Activated naive CD4-positive, alpha-beta T cell treated with anti-CD3 and anti-CD28 coated beads, Interleukin-2, amount 10 ng/mL, durations not matched to agents 7 days and 5 days (primary cell): ENCODE measurements around the gene INO80.
A peak's percentile ranks its signal among the peaks of the same experiment; 100 is the strongest.
"Not testable (repeated sequence)": the region's sequence is repeated elsewhere in the genome, so short reads cannot be mapped to it uniquely, and the experiment has no call there.

Source experiments
- CTCF ChIA-PET: fragments of 350-600 bp; sonication (Branson Sonifier 250); formaldehyde crosslinking; loops from one replicate; lab custom pipeline; 2021; ENCODE audit warnings: antibody characterized with exemption; lab: Charles Lee
- DNase-seq: peaks from one replicate; pipeline ENCODE4 v3.0.0-alpha.2; 2020
- H3K27ac Mint-ChIP-seq: one replicate; pipeline ENCODE4 v1.8.0; 2021; ENCODE audit warnings: mild to moderate bottlenecking, moderate library complexity, mixed read lengths
- H3K27me3 Mint-ChIP-seq: one replicate; pipeline ENCODE4 v1.8.0; 2021; ENCODE audit warnings: mild to moderate bottlenecking, mixed read lengths
- H3K36me3 Mint-ChIP-seq: one replicate; pipeline ENCODE4 v1.8.0; 2021; ENCODE audit warnings: mixed read lengths
- H3K4me1 Mint-ChIP-seq: one replicate; pipeline ENCODE4 v1.8.0; 2021; ENCODE audit warnings: mixed read lengths
- H3K4me3 Mint-ChIP-seq: one replicate; pipeline ENCODE4 v1.8.0; 2021; ENCODE audit warnings: mild to moderate bottlenecking, moderate library complexity, mixed read lengths
- H3K9me3 Mint-ChIP-seq: one replicate; pipeline ENCODE4 v1.8.0; 2021; ENCODE audit warnings: mixed read lengths

The INO80 gene

GRCh38 chr15:41133454-41133853 lies 17.4 kb upstream of the INO80 start:
- Mint-ChIP-seq H3K36me3 (no peaks in the 10 kb centered on the region), H3K4me3 (no peak overlapping the region), H3K27me3 (peaks cover 15% of the 10 kb centered on the region), H3K9me3 (no peaks in the 10 kb centered on the region), H3K27ac (no peak overlapping the region), H3K4me1 (no peaks in the 10 kb centered on the region)
- CTCF ChIA-PET, result no interaction called here
- DNase-seq, result no peak

- H3K4me1 Mint-ChIP-seq, H3K9me3 Mint-ChIP-seq, CTCF ChIA-PET, H3K36me3 Mint-ChIP-seq, DNase-seq, H3K4me3 Mint-ChIP-seq: not testable (repeated sequence)
- peak overlapping the region; percentile 29 for H3K27ac Mint-ChIP-seq
- H3K27me3 Mint-ChIP-seq, result peaks cover 20% of the 10 kb centered on the region
Measured at GRCh38 chr15:41132094-41132493, 16.0 kb upstream of the INO80 start.

GRCh38 chr15:41128174-41128902 lies 12.3 kb upstream of the INO80 start:
- no peaks in the 10 kb centered on the region for H3K4me1 Mint-ChIP-seq
- DNase-seq, result no peak
- no peak overlapping the region for H3K4me3 Mint-ChIP-seq
- peaks cover 47% of the 10 kb centered on the region for H3K27me3 Mint-ChIP-seq
- CTCF ChIA-PET, result no interaction called here
- no peaks in the 10 kb centered on the region for H3K9me3 Mint-ChIP-seq
- no peaks in the 10 kb centered on the region for H3K36me3 Mint-ChIP-seq
- no peak overlapping the region for H3K27ac Mint-ChIP-seq

DNA sequence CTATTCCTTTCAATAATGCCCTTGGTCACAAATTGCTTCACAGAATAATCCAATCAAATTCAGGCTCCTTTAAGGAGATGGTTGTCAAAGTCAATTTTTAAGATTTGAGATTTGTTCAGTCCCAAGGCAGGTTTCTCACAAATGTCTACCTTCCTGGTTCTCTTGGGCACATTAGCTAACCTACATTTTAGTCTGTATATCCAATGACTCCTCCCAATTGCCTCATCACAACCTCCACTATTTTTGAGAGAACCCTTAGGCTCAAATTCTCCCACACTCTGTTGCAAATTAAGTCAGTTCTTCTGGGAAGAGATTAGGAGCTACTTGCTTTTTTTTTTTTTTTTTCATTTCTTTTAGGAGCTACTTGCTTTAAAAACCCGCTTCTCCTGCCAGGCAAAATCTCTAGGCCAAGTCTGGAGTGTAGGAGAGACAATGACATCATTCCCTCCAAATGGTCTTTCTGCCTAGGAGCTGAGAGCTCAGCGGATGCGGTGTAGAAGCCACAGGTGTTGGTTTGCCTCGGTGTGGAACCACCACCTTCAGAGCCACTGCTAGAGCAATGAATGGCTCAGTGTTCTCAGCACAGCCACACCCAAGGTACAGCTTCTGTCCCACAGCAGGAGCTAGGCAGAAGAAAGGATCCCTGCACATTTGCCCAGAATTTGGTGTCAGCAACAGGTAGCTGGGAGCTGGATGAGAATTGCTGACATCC lies 10.0 kb upstream of the INO80 start:
- no peak overlapping the region for H3K27ac Mint-ChIP-seq
- no peaks in the 10 kb centered on the region for H3K36me3 Mint-ChIP-seq
- H3K4me3 Mint-ChIP-seq, result no peak overlapping the region
- H3K4me1 Mint-ChIP-seq, result no peaks in the 10 kb centered on the region
- CTCF ChIA-PET, result no interaction called here
- peaks cover 46% of the 10 kb centered on the region for H3K27me3 Mint-ChIP-seq
- DNase-seq, result peak; percentile 25
- H3K9me3 Mint-ChIP-seq, result no peaks in the 10 kb centered on the region

GRCh38 chr15:41125063-41125669 lies 9.1 kb upstream of the INO80 start:
- CTCF ChIA-PET, result no interaction called here
- no peaks in the 10 kb centered on the region for H3K9me3 Mint-ChIP-seq
- DNase-seq, result no peak
- no peak overlapping the region for H3K27ac Mint-ChIP-seq
- H3K4me1 Mint-ChIP-seq, result no peaks in the 10 kb centered on the region
- no peak overlapping the region for H3K4me3 Mint-ChIP-seq
- no peaks in the 10 kb centered on the region for H3K36me3 Mint-ChIP-seq
- peaks cover 46% of the 10 kb centered on the region for H3K27me3 Mint-ChIP-seq

DNA sequence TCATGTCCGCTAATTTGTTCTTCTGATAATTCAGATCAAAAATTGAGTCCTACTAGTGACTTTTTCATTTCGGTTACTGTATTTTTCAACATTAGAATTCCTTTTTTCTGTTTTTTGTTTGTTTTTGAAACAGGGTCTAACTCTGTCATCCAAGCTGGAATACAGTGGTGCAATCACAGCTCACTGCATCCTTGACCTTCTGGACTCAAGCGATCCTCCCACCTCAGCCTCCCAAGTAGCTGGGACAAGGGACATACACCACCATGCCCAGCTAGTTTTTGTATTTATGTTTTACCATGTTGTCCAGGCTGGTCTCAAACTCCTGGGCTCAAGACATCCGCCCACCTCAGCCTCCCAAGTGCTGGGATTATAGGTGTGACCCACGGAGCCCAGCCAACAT lies 8.0 kb upstream of the INO80 start:
- Mint-ChIP-seq H3K27ac (no peak overlapping the region), H3K27me3 (peaks cover 46% of the 10 kb centered on the region)
- CTCF ChIA-PET, result no interaction called here

DNA sequence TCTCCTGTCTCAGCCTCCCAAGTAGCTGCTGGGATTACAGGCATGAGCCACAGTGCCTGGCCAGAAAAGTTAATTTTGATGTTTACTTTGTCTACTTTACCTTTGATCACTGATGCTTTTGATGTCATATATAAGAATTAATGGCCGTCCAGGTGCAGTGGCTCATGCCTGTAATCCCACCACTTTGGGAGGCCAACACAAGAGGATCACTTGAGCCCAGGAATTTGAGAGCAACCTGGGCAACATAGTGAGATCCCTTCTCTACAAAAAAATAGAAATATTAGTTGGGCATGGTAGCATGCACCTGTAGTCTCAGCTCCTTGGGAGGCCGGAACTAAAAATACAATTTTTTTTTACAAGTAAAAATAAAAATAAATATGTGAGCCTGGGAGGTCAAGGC lies 6.8 kb upstream of the INO80 start:
- H3K4me3 Mint-ChIP-seq, result no peak overlapping the region
- DNase-seq, result no peak
- peaks cover 46% of the 10 kb centered on the region for H3K27me3 Mint-ChIP-seq
- CTCF ChIA-PET, result no interaction called here
- no peak overlapping the region for H3K27ac Mint-ChIP-seq
- H3K4me1 Mint-ChIP-seq, result peaks cover 2% of the 10 kb centered on the region
- H3K36me3 Mint-ChIP-seq, result no peaks in the 10 kb centered on the region
- H3K9me3 Mint-ChIP-seq, result no peaks in the 10 kb centered on the region

More for the DNA sequence above, 8.0 kb upstream of the INO80 start:
- no peak for DNase-seq
- H3K4me3 Mint-ChIP-seq, result no peak overlapping the region
- H3K9me3 Mint-ChIP-seq, result no peaks in the 10 kb centered on the region
- H3K4me1 Mint-ChIP-seq, result peaks cover 2% of the 10 kb centered on the region
- no peaks in the 10 kb centered on the region for H3K36me3 Mint-ChIP-seq

DNA sequence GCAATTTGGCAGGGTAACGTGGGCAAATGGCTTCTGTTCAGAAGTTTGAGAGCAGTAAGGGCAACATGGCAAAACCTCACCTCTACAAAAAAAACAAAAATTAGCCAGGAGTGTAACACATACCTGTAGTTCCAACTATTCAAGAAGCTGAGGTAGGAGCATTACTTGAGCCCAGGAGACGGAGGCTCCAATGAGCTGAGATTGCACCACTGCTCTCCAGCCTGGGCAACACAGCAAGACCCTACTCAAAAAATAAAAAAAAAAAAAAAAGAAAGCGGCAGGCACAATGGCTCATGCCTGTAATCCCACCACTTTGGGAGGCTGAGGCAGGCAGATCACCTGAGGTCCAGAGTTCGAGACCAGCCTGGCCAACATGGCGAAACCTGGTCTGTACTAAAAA lies 5.9 kb upstream of the INO80 start:
- Mint-ChIP-seq H3K9me3 (no peaks in the 10 kb centered on the region), H3K27me3 (peaks cover 39% of the 10 kb centered on the region), H3K36me3 (no peaks in the 10 kb centered on the region), H3K27ac (no peak overlapping the region), H3K4me1 (peaks cover 7% of the 10 kb centered on the region), H3K4me3 (no peak overlapping the region)
- DNase-seq, result no peak
- CTCF ChIA-PET, result interaction anchor here (0.7 kb wide), 1 partner anchor 41 kb away, joined by 3 read pairs; no protein-coding TSS in a partner anchor

- CTCF ChIA-PET, result interaction anchor here (1.2 kb wide), 1 partner anchor 69 kb away, joined by 3 read pairs; no protein-coding TSS in a partner anchor
- H3K27ac Mint-ChIP-seq, result peak overlapping the region; percentile 98
- H3K4me3 Mint-ChIP-seq, result peak overlapping the region; percentile 88
- H3K4me1 Mint-ChIP-seq, result peaks cover 30% of the 10 kb centered on the region
- DNase-seq, result no peak
- H3K9me3 Mint-ChIP-seq, result no peaks in the 10 kb centered on the region
- peaks cover 6% of the 10 kb centered on the region for H3K27me3 Mint-ChIP-seq
- peaks cover 9% of the 10 kb centered on the region for H3K36me3 Mint-ChIP-seq
Measured at GRCh38 chr15:41116962-41117252, 827 bp upstream of the INO80 start.

GRCh38 chr15:41115652-41116115 lies 396 bp downstream of the INO80 start:
- Mint-ChIP-seq H3K36me3 (peaks cover 9% of the 10 kb centered on the region), H3K27me3 (no peaks in the 10 kb centered on the region), H3K9me3 (no peaks in the 10 kb centered on the region), H3K27ac (peak overlapping the region; percentile 98), H3K4me1 (peaks cover 30% of the 10 kb centered on the region), H3K4me3 (peak overlapping the region; percentile 88)
- CTCF ChIA-PET, result interaction anchor here (1.2 kb wide), 1 partner anchor 70 kb away, joined by 3 read pairs; no protein-coding TSS in a partner anchor
- DNase-seq, result peak; percentile 85

DNA sequence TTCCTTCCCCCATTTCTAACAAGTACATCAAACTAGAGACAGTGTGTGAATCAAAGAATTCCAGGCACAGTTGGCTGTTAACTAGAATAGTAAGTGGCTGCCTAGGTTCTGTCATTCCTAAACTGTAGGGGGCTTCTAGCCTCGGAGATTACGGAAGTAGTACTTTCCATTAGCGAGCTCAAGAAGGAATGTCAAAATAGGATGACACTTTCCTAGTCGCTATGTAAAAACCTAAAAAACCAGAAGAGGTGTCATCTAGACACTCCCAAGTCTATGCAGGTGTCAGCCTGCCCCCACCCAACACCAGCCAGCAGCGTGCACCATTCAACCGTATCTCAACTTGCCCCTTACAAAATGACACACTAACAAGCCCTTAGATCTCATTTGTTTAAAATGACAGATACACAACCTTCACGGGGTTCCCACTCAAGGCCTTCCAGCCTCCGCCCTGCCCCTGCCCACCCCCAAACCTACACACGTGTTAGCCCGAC lies 874 bp downstream of the INO80 start:
- peaks cover 30% of the 10 kb centered on the region for H3K4me1 Mint-ChIP-seq
- no peak for DNase-seq
- peak overlapping the region; percentile 88 for H3K27ac Mint-ChIP-seq
- no peaks in the 10 kb centered on the region for H3K27me3 Mint-ChIP-seq
- no peaks in the 10 kb centered on the region for H3K9me3 Mint-ChIP-seq
- peaks cover 9% of the 10 kb centered on the region for H3K36me3 Mint-ChIP-seq
- CTCF ChIA-PET, result no interaction called here
- peak overlapping the region; percentile 88 for H3K4me3 Mint-ChIP-seq

DNA sequence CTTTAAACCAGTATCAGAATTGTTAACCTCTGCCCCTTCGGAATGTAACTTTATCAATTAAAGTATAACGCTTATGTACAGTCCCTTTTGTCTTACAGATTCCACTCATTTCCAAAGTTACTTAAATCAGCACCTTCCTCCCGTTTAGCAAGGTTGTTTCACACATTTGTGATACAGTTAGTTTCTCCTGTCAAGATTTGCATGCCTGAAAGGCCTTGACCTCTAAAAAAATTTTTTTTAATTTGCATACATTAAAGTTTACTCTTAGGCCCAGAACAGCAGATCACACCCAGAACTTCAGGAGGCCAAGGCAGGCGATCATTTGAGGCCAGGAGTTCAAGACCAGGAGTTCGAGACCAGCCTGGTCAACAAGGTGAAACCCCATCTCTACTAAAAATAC lies 9.1 kb downstream of the INO80 start:
- Mint-ChIP-seq H3K36me3 (peaks cover 10% of the 10 kb centered on the region), H3K27me3 (no peaks in the 10 kb centered on the region), H3K4me1 (peaks cover 8% of the 10 kb centered on the region), H3K4me3 (no peak overlapping the region), H3K27ac (no peak overlapping the region), H3K9me3 (no peaks in the 10 kb centered on the region)
- DNase-seq, result no peak
- CTCF ChIA-PET, result no interaction called here

DNA sequence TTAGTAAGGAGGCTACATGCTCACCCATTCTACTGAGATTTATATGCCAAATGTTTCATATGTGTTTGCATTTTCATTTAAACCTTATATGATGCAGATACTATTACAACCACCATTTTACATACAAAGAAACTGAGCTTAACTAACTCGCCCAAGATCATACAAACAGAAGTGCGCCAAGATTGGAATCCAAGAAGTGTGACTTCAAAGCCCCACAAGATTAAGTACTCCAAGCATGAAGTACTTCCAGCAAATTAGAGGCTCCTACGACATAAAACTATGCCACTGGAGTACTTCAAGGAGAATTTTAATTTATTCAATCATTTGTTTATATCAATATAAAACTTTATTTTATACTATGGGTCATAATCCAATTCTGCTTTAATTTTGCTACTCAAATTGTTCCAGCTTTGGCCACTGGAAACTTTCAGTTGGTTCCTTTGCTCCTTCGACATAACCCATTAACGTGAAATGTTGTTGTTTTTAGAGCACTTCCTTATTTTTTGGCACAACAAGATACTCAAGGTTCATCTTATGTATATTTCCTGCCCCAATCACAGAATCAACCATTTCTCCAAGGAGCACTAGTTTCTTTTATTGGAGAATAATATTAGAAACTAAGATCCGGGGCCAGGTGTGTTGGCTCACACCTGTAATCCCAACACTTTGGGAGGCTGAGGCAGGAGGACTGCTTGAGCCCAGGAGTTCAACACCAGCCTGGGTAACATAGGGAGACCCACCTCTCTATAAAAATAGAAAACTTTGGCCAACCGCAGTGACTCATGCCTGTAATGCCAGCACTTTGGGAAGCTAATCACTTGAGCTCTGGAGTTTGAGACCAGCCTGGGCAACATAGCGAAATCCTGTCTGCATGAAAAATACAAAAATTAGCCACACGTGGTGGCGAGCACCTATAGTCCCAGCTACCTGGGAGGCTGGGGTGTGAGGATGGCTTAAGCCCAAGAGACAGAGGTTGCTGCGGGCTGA lies 10.4 kb downstream of the INO80 start:
- DNase-seq, result no peak
- Mint-ChIP-seq H3K27ac (no peak overlapping the region), H3K9me3 (no peaks in the 10 kb centered on the region), H3K4me1 (peaks cover 8% of the 10 kb centered on the region), H3K4me3 (no peak overlapping the region), H3K27me3 (no peaks in the 10 kb centered on the region), H3K36me3 (peaks cover 13% of the 10 kb centered on the region)
- CTCF ChIA-PET, result no interaction called here

DNA sequence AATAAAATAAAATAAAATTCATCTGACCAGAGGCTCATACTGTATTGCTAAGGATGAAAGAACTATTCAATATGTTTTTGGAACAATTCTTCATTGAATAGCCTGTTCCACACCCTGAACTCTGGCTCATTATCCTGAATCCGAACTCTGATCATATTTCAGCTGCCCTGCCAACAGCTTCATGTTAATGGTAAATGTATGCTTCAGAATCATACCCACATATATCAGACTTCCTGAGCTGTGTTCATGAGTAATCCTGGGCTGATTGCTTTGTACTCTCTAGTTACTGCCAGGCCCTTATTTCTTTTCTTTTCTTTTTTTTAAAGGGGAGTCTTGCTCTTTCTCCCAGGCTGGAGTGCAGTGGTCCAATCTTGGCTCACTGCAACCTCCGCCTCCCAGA lies 11.8 kb downstream of the INO80 start:
- H3K4me3 Mint-ChIP-seq, result no peak overlapping the region
- H3K36me3 Mint-ChIP-seq, result peaks cover 15% of the 10 kb centered on the region
- DNase-seq, result no peak
- H3K27me3 Mint-ChIP-seq, result no peaks in the 10 kb centered on the region
- CTCF ChIA-PET, result no interaction called here
- H3K9me3 Mint-ChIP-seq, result no peaks in the 10 kb centered on the region
- H3K27ac Mint-ChIP-seq, result no peak overlapping the region
- H3K4me1 Mint-ChIP-seq, result peaks cover 8% of the 10 kb centered on the region
